ENCODE results near the gene ARFGEF2. TPM values are rescaled to one million over a fixed set of nuclear protein-coding genes. Genes with fewer than 3 reads are reported as not detected.
A peak's percentile ranks its signal among the peaks of the same experiment; 100 is the strongest.

The ARFGEF2 gene
- total RNA-seq, 4 donors from 2014 or later, result 23.7 to 37.0 (median 28.1) TPM

DNA sequence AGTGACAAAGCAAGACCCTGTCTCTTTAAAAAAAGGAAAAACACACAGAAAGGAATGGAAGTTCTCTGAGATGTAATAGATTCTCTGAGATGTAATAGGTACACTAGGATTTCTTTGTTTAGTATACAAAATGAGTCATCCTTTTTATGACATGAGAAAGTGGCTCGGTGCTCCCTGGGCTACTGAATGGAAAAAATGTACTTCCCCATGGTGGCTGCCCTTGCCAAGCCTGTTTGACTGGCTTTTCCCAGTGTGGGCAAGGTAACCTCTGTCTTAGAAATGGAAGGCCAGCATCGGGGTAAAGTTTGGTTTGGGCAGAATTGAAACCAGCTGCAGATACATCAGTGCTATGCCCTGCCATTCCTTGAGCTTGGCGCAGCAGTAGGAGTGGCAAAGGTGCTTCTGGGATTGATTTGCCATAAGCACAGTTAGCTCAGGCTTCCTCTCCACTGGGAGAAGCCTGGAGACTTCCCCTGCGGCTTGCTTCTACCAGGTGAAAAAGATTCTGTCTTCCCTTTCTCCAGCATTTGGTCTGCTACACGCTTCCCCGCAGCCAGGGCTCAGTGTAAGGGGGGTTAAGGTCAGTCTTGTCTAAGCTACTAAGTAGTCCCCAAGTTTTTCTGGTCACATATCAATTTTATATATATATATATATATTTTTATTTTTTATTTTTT, 24.5 kb downstream of the ARFGEF2 start:
- no peak overlapping the region for H3K4me3 ChIP-seq
- no peak for TF ChIP-seq POLR2A (IDR thresholded peaks at IDR 0.05)
- TF ChIP-seq, protein P1, sequence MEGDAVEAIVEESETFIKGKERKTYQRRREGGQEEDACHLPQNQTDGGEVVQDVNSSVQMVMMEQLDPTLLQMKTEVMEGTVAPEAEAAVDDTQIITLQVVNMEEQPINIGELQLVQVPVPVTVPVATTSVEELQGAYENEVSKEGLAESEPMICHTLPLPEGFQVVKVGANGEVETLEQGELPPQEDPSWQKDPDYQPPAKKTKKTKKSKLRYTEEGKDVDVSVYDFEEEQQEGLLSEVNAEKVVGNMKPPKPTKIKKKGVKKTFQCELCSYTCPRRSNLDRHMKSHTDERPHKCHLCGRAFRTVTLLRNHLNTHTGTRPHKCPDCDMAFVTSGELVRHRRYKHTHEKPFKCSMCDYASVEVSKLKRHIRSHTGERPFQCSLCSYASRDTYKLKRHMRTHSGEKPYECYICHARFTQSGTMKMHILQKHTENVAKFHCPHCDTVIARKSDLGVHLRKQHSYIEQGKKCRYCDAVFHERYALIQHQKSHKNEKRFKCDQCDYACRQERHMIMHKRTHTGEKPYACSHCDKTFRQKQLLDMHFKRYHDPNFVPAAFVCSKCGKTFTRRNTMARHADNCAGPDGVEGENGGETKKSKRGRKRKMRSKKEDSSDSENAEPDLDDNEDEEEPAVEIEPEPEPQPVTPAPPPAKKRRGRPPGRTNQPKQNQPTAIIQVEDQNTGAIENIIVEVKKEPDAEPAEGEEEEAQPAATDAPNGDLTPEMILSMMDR (IDR thresholded peaks at IDR 0.05), result no peak
- H3K27ac ChIP-seq, result peak overlapping the region; percentile 36 to 72 (median 54)
- H3K36me3 ChIP-seq, result peaks cover 0 to 97% (median 9%) of the 10 kb centered on the region in 3 donors
- no peak for DNase-seq
- H3K9me3 ChIP-seq, result no peaks in the 10 kb centered on the region
- intact Hi-C loops (cut with DNase I), result no loop called here
- WGBS, 2 donors, result 61 to 83% methylated on average over 4 to 6 of the region's 6 CpGs
- H3K4me1 ChIP-seq, result peaks cover 0 to 25% (median 2%) of the 10 kb centered on the region in 3 donors
- no peaks in the 10 kb centered on the region for H3K27me3 ChIP-seq

DNA sequence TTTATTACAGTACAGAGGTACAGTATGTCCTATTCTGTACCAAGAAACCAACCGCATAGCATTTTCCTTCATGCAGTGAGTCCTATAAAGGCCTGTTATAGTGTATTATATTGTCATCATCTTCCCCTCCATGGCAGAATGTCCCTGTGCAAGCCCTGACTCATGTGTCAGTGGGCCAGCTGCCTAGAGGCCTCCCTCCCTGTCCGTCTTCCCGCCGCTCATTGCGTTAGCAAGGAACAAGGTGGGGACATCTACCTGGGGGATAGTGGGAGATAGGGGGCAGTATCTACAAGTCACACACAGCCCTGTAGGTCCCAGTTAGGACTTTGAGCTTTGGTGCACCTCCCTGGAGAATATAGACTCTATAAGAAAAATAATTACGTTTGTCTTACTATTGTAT, 27.1 kb downstream of the ARFGEF2 start:
- Histone ChIP-seq H3K36me3 (peaks cover 11 to 97% (median 31%) of the 10 kb centered on the region in 3 donors), H3K27ac (no peak overlapping the region), H3K27me3 (no peaks in the 10 kb centered on the region), H3K4me1 (peaks cover 0 to 25% (median 2%) of the 10 kb centered on the region in 3 donors), H3K9me3 (no peaks in the 10 kb centered on the region), H3K4me3 (no peak overlapping the region)
- WGBS, 2 donors, result 87 to 93% methylated on average over 6 of the region's 6 CpGs
- intact Hi-C loops (cut with DNase I), result no loop called here
- TF ChIP-seq POLR2A (IDR thresholded peaks at IDR 0.05), result no peak
- TF ChIP-seq, protein P1 (IDR thresholded peaks at IDR 0.05), result no peak
- DNase-seq, result no peak

DNA sequence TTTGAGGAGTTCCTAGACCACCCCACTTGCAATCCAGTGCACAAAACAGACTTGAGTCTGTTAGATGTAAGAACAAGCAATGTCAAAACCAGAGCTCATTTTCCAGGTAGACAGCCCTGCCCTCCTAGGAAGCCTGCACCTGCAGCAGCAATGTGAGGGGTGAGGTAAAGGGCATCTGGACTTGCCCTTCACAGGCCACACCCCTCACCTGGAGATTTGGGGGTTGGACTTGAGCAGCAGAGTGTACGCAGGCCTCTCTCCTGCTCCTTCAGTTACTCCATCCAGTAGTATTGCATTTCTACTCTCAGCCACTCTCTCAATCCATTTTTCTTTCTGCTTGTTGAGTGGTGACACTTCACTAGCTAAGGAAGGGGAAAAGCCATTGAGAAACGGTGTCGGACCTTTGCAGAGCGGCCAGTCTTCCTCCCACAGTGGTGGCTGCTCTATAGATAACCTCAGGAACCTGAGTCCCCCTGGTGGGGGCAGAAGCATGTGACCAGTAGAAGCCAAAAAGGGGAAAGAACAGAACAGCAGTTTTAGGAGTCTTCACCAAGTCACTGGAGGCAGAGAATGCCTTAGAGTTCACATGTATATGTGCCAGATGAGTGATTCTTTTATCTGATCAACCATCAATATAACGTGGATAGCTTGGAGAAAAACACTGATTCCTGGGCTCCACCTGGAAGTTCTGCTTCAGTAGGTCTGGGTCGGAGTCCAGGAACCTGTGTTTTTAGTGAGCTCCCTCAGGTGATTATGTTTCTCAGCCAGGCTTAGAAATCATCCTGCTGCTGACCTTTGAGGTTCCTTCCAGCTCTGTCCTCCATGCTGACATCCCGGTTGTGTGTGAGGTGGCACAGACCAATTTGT, 28.0 kb downstream of the ARFGEF2 start:
- peaks cover 0 to 20% (median 2%) of the 10 kb centered on the region in 3 donors for H3K4me1 ChIP-seq
- intact Hi-C loops (cut with DNase I), result no loop called here
- H3K27ac ChIP-seq, result no peak overlapping the region
- no peaks in the 10 kb centered on the region for H3K27me3 ChIP-seq
- TF ChIP-seq POLR2A (IDR thresholded peaks at IDR 0.05), result no peak
- TF ChIP-seq, protein P1 (IDR thresholded peaks at IDR 0.05), result no peak
- DNase-seq, result no peak
- 77 to 90% methylated on average over 6 to 7 of the region's 7 CpGs for WGBS, 2 donors
- H3K9me3 ChIP-seq, result no peaks in the 10 kb centered on the region
- peaks cover 16 to 97% (median 39%) of the 10 kb centered on the region in 3 donors for H3K36me3 ChIP-seq
- no peak overlapping the region for H3K4me3 ChIP-seq

DNA sequence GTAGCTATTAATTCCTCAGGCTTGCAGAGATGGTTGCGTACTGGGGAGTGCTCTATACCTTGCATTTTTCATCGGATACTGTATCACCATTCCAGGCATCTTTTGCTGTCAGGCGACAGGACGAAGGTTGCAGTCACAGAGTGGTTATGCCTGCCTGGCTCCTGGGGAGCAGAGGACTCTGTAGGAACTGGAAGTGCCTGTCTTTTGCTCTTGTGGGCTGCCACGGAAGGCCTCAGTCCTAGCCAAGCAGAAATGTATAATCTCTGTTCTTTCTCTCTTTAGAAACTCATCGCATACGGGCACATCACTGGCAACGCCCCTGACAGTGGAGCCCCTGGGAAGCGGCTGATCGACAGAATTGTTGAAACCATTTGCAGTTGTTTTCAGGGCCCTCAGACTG, 29.5 kb downstream of the ARFGEF2 start:
- H3K27me3 ChIP-seq, result no peaks in the 10 kb centered on the region
- peaks cover 16 to 98% (median 47%) of the 10 kb centered on the region in 3 donors for H3K36me3 ChIP-seq
- H3K27ac ChIP-seq, result no peak overlapping the region
- H3K4me3 ChIP-seq, result no peak overlapping the region
- peaks cover 0 to 7% (median 2%) of the 10 kb centered on the region in 3 donors for H3K4me1 ChIP-seq
- H3K9me3 ChIP-seq, result no peaks in the 10 kb centered on the region
- intact Hi-C loops (cut with DNase I), result no loop called here
- no peak for TF ChIP-seq POLR2A (IDR thresholded peaks at IDR 0.05)
- TF ChIP-seq, protein P1 (IDR thresholded peaks at IDR 0.05), result no peak
- WGBS, 2 donors, result 91 to 96% methylated on average over 9 to 10 of the region's 10 CpGs
- no peak for DNase-seq

DNA sequence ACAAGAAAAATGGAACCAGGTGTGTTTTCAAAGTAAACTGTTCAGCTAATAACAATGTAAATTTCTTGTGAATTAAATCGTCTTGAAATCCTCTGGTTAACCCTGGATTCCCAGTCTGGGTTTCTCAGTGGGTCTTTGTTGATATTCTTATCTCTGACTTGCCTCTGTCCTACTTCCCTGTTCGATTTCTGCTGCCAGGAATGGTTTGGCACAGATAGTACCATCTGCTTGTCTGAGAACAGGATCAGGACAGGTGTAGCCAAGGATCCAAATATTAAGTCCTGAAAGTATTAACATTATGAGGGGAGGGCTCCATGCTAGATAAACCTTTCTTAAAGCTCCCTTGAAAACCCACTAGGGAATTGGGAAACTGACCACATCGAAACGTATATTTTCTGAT, 30.1 kb downstream of the ARFGEF2 start:
- H3K9me3 ChIP-seq, result no peaks in the 10 kb centered on the region
- DNase-seq, result no peak
- no peak overlapping the region for H3K4me3 ChIP-seq
- H3K27me3 ChIP-seq, result no peaks in the 10 kb centered on the region
- peaks cover 0 to 1% (median 0%) of the 10 kb centered on the region in 3 donors for H3K4me1 ChIP-seq
- no peak for TF ChIP-seq POLR2A (IDR thresholded peaks at IDR 0.05)
- TF ChIP-seq, protein P1 (IDR thresholded peaks at IDR 0.05), result no peak
- 67 to 71% methylated on average over 4 of the region's 4 CpGs for WGBS, 2 donors
- H3K27ac ChIP-seq, result no peak overlapping the region
- peaks cover 16 to 98% (median 51%) of the 10 kb centered on the region in 3 donors for H3K36me3 ChIP-seq
- intact Hi-C loops (cut with DNase I), result no loop called here
